ENCODE measurements around the gene CXCL5. TPM values are rescaled to one million over a fixed set of nuclear protein-coding genes. Genes with fewer than 3 reads are reported as not detected.

The CXCL5 gene
- total RNA-seq, 1 donor from 2014 or later, result 0.61 TPM

DNA sequence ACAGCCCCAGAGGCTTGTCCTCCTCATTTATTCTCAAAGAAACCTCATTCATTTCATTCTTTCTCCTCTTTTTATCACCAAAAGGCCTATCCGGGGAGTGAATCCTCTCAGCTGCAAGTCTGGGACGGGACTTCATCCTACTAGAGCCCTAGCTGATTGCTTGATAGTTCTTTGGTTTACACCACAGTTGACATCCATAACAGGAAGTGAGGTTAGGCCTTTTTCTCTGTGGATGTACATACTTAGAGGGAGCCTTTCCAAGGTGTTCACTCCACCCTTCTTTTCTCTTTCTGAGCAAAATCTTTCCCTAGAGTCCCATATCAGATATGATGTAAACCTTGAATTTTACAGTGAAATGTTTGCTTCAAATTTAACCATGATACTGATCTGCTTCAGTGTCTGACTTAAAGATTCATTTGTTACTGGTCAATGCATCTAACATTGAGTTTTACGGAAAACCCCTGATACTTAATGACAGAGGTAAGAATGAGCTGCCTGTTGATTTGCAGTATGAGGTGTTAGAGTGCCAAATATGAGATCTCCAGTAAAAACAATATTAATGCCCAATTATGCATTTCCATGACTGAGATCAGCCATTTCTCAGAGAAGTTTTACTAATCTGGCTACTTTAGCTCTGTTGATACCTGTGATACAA, 16.8 kb upstream of the CXCL5 start:
- no peak overlapping the region for H2AFZ ChIP-seq (ENCODE audit: low read depth, low read length)
- H3K9ac ChIP-seq (ENCODE audit: low read length), result no peak overlapping the region
- no peaks in the 10 kb centered on the region for H4K20me1 ChIP-seq (ENCODE audit: insufficient read depth, low read length)
- H3K4me1 Mint-ChIP-seq (ENCODE audit: low read depth, unreplicated experiment), result no peaks in the 10 kb centered on the region
- H3K36me3 Mint-ChIP-seq (ENCODE audit: low read depth, unreplicated experiment), result no peaks in the 10 kb centered on the region
- no peaks in the 10 kb centered on the region for H3K27me3 Mint-ChIP-seq (ENCODE audit: low read depth, unreplicated experiment)
- no peak overlapping the region for H3K4me2 ChIP-seq (ENCODE audit: low read length)
- no peak overlapping the region for H3K27ac ChIP-seq (ENCODE audit: low read depth, low read length)
- no peaks in the 10 kb centered on the region for H3K9me3 ChIP-seq (ENCODE audit: insufficient read depth, low read depth, low read length)
- DNase-seq (ENCODE audit: low read depth), result no peak
- H3K4me3 Mint-ChIP-seq (ENCODE audit: unreplicated experiment), result no peak overlapping the region
- H3K27ac Mint-ChIP-seq (ENCODE audit: unreplicated experiment), result no peak overlapping the region
- H3K27me3 ChIP-seq (ENCODE audit: insufficient read depth, low read length), result peaks cover 2% of the 10 kb centered on the region
- H3K79me2 ChIP-seq (ENCODE audit: insufficient read depth, low read length), result no peaks in the 10 kb centered on the region
- no peak for TF ChIP-seq EZH2 (IDR thresholded peaks at IDR 0.05; ENCODE audit: insufficient read depth, low read length)
- TF ChIP-seq, protein P1, sequence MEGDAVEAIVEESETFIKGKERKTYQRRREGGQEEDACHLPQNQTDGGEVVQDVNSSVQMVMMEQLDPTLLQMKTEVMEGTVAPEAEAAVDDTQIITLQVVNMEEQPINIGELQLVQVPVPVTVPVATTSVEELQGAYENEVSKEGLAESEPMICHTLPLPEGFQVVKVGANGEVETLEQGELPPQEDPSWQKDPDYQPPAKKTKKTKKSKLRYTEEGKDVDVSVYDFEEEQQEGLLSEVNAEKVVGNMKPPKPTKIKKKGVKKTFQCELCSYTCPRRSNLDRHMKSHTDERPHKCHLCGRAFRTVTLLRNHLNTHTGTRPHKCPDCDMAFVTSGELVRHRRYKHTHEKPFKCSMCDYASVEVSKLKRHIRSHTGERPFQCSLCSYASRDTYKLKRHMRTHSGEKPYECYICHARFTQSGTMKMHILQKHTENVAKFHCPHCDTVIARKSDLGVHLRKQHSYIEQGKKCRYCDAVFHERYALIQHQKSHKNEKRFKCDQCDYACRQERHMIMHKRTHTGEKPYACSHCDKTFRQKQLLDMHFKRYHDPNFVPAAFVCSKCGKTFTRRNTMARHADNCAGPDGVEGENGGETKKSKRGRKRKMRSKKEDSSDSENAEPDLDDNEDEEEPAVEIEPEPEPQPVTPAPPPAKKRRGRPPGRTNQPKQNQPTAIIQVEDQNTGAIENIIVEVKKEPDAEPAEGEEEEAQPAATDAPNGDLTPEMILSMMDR (IDR thresholded peaks at IDR 0.05; ENCODE audit: insufficient read depth, low read depth, low read length), result no peak
- no peak overlapping the region for H3K4me3 ChIP-seq (ENCODE audit: insufficient read depth, low read depth, low read length)
- no peaks in the 10 kb centered on the region for H3K36me3 ChIP-seq (ENCODE audit: insufficient read depth, low read length)
- FAIRE-seq, result no peak
- no peaks in the 10 kb centered on the region for H3K9me3 Mint-ChIP-seq (ENCODE audit: unreplicated experiment)
- H3K4me1 ChIP-seq (ENCODE audit: insufficient read depth, low read length), result no peaks in the 10 kb centered on the region

DNA sequence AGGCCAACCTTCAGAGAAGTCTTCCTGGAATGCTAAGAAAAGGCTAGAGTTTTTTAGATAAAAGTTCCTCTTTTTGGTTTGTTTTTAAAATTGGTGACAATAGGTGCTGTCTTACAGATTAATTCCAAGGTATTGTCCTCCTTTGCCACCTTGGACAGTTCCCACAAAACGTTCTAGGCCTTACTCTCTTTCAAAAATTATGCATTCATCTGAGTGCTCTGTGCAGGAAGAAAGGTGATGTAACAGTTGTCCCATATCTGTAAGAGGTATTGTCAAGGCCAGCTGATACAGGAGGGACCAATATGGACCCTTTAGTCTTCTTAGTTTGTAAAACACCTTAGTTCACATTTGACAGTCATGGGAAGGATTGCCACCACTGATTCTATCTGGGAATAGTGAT, 15.9 kb upstream of the CXCL5 start:
- Mint-ChIP-seq H3K4me3 (ENCODE audit: unreplicated experiment) (no peak overlapping the region), H3K36me3 (ENCODE audit: low read depth, unreplicated experiment) (no peaks in the 10 kb centered on the region), H3K4me1 (ENCODE audit: low read depth, unreplicated experiment) (no peaks in the 10 kb centered on the region), H3K27me3 (ENCODE audit: low read depth, unreplicated experiment) (no peaks in the 10 kb centered on the region), H3K27ac (ENCODE audit: unreplicated experiment) (no peak overlapping the region), H3K9me3 (ENCODE audit: unreplicated experiment) (no peaks in the 10 kb centered on the region)
- H3K79me2 ChIP-seq (ENCODE audit: insufficient read depth, low read length), result no peaks in the 10 kb centered on the region
- no peak overlapping the region for H3K4me3 ChIP-seq (ENCODE audit: insufficient read depth, low read depth, low read length)
- TF ChIP-seq EZH2 (IDR thresholded peaks at IDR 0.05; ENCODE audit: insufficient read depth, low read length), result no peak
- TF ChIP-seq, protein P1 (IDR thresholded peaks at IDR 0.05; ENCODE audit: insufficient read depth, low read depth, low read length), result no peak
- no peak for DNase-seq (ENCODE audit: low read depth)
- no peak overlapping the region for H3K4me2 ChIP-seq (ENCODE audit: low read length)
- no peaks in the 10 kb centered on the region for H3K27me3 ChIP-seq (ENCODE audit: insufficient read depth, low read length)
- no peak overlapping the region for H2AFZ ChIP-seq (ENCODE audit: low read depth, low read length)
- no peaks in the 10 kb centered on the region for H3K9me3 ChIP-seq (ENCODE audit: insufficient read depth, low read depth, low read length)
- H3K36me3 ChIP-seq (ENCODE audit: insufficient read depth, low read length), result no peaks in the 10 kb centered on the region
- H3K9ac ChIP-seq (ENCODE audit: low read length), result no peak overlapping the region
- no peak for FAIRE-seq
- no peaks in the 10 kb centered on the region for H4K20me1 ChIP-seq (ENCODE audit: insufficient read depth, low read length)
- H3K4me1 ChIP-seq (ENCODE audit: insufficient read depth, low read length), result no peaks in the 10 kb centered on the region
- H3K27ac ChIP-seq (ENCODE audit: low read depth, low read length), result no peak overlapping the region

DNA sequence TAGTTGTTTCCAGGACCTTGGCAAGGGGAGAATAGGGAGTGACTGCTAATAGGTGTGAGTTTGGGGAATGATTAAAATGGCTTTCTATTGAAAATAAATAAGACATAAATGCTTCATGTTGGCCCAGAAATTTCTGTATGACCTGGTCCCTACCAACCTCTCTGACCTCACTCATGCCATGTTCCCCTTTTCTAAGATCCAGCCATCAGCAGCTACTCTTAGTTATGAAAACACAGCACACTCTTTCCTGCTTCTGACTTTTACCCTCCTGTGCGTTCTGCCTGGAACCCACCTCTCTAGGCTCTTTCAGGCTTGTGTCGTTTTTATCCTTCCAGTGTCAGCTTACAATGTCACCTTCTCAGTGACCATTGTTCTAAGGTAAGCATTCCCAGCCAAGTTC, 14.8 kb upstream of the CXCL5 start:
- Mint-ChIP-seq H3K4me1 (ENCODE audit: low read depth, unreplicated experiment) (no peaks in the 10 kb centered on the region), H3K27ac (ENCODE audit: unreplicated experiment) (no peak overlapping the region)

More for the DNA sequence above, 14.8 kb upstream of the CXCL5 start:
- Histone ChIP-seq H3K79me2 (ENCODE audit: insufficient read depth, low read length) (no peaks in the 10 kb centered on the region), H3K4me1 (ENCODE audit: insufficient read depth, low read length) (no peaks in the 10 kb centered on the region), H3K4me2 (ENCODE audit: low read length) (no peak overlapping the region), H3K27me3 (ENCODE audit: insufficient read depth, low read length) (no peaks in the 10 kb centered on the region), H3K9me3 (ENCODE audit: insufficient read depth, low read depth, low read length) (no peaks in the 10 kb centered on the region), H3K36me3 (ENCODE audit: insufficient read depth, low read length) (no peaks in the 10 kb centered on the region), H3K27ac (ENCODE audit: low read depth, low read length) (no peak overlapping the region), H4K20me1 (ENCODE audit: insufficient read depth, low read length) (no peaks in the 10 kb centered on the region), H2AFZ (ENCODE audit: low read depth, low read length) (no peak overlapping the region), H3K9ac (ENCODE audit: low read length) (no peak overlapping the region), H3K4me3 (ENCODE audit: insufficient read depth, low read depth, low read length) (no peak overlapping the region)
- TF ChIP-seq, protein P1 (IDR thresholded peaks at IDR 0.05; ENCODE audit: insufficient read depth, low read depth, low read length), result no peak
- no peak overlapping the region for H3K4me3 Mint-ChIP-seq (ENCODE audit: unreplicated experiment)
- H3K9me3 Mint-ChIP-seq (ENCODE audit: unreplicated experiment), result no peaks in the 10 kb centered on the region
- no peaks in the 10 kb centered on the region for H3K36me3 Mint-ChIP-seq (ENCODE audit: low read depth, unreplicated experiment)
- DNase-seq (ENCODE audit: low read depth) (no peak), FAIRE-seq (no peak)
- H3K27me3 Mint-ChIP-seq (ENCODE audit: low read depth, unreplicated experiment), result no peaks in the 10 kb centered on the region
